Cardiac muscle cell (in vitro differentiated cells and primary cell): ENCODE results near the gene SLC33A1. TPM values are rescaled to one million over a fixed set of nuclear protein-coding genes. Genes with fewer than 3 reads are reported as not detected.
"Not testable (repeated sequence)": the region's sequence is repeated elsewhere in the genome, so short reads cannot be mapped to it uniquely, and the experiment has no call there.

ENCODE experiments used
- DNase-seq, 2 donors: peaks; one replicate each; pipeline versions ENCODE4 v3.0.0 to v3.0.0-alpha.2; 2010 to 2017; ENCODE audit warnings: low read depth in 1 of 2, low spot score in 1 of 2
- H3K27ac ChIP-seq: fragments of 200-600 bp; sonication (generic); 2 replicates; pipeline ENCODE4 v1.5.1; 2016
- H3K27me3 ChIP-seq: fragments of 200-600 bp; sonication (generic); 2 replicates; pipeline ENCODE4 v1.6.0; 2016; ENCODE audit warnings: control low read depth
- H3K36me3 ChIP-seq: fragments of 200-600 bp; sonication (generic); 2 replicates; pipeline ENCODE4 v1.5.1; 2016; ENCODE audit warnings: control low read depth
- H3K4me1 ChIP-seq: fragments of 200-600 bp; sonication (generic); 2 replicates; pipeline ENCODE4 v1.8.1; 2017; ENCODE audit warnings: low read depth, mild to moderate bottlenecking, mixed run types
- H3K4me3 ChIP-seq: fragments of 200-600 bp; sonication (generic); 2 replicates; pipeline ENCODE4 v1.5.1; 2016; ENCODE audit warnings: mild to moderate bottlenecking
- H3K9me3 ChIP-seq: fragments of 200-600 bp; sonication (generic); 2 replicates; pipeline ENCODE4 v1.5.1; 2017; ENCODE audit warnings: low read depth, mild to moderate bottlenecking, control low read depth
- CTCF ChIP-seq: IDR thresholded peaks from 2 replicates; pipeline ENCODE4 v1.5.1; 2012; ENCODE audit warnings: low read depth, mild to moderate bottlenecking, low read length
- polyA plus RNA-seq: library from polyadenylated mRNA; unstranded; fragments of >200 nt; fragmentation: Nextera tagmentation; extraction: Ambion mirVana; gene quantifications from 2 replicates; pipeline ENCODE4 v1.2.1, GENCODE V29; 2016
- total RNA-seq: library from RNA; depleted of rRNA; stranded (reverse); fragments of >200 nt; gene quantifications from 2 replicates; pipeline ENCODE4 v1.2.3, GENCODE V29; 2016

Gene SLC33A1
- total and polyA plus RNA-seq, 2 experiments from 2014 or later = 7.9 to 23.9 TPM

GRCh38 chr3:155843569-155843968 lies 10.7 kb downstream of the SLC33A1 start:
- DNase-seq = no peak
- no peak for TF ChIP-seq CTCF
- Histone ChIP-seq H3K4me3 (no peak overlapping the region), H3K36me3 (no peaks in the 10 kb centered on the region), H3K27me3 (no peaks in the 10 kb centered on the region), H3K4me1 (no peaks in the 10 kb centered on the region), H3K27ac (no peak overlapping the region), H3K9me3 (no peaks in the 10 kb centered on the region)

DNA sequence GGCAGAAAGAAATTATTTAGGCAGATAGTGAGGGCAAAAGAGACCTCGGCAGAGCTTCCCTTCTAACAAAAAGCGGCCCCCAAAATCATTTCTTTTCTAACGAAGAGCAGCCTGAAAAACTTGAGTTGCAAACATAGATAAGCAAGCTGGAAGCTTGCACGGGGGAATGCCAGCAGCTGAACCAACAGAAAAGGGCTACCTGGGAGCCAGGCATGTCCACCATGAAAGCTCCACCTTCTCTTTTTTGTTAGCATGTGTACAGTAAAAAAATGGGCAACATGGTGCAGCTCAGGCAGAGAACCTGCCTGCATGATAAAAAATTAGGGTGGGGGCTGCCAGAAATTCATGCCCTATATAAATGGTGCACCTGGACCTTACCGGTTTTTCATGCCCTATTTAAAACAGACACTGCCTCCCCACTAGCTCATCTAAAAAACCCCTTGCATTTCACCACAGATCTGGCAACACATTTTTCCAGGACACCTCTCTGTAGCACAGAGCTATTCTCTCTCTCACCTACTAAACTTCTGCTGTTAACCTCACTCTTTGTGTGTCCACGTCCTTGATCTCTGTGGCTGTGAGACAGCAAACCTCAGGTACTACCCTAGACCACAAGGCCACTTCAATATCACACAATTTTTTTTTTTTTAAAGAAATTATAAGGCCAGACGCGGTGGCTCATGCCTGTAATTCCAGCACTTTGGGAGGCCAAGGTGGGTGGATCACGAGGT lies 18.7 kb downstream of the SLC33A1 start:
- DNase-seq = no peak
- Histone ChIP-seq H3K36me3 (peaks cover 4% of the 10 kb centered on the region), H3K27me3 (no peaks in the 10 kb centered on the region), H3K4me3 (no peak overlapping the region), H3K27ac (no peak overlapping the region), H3K4me1 (no peaks in the 10 kb centered on the region), H3K9me3 (no peaks in the 10 kb centered on the region)
- no peak for TF ChIP-seq CTCF

DNA sequence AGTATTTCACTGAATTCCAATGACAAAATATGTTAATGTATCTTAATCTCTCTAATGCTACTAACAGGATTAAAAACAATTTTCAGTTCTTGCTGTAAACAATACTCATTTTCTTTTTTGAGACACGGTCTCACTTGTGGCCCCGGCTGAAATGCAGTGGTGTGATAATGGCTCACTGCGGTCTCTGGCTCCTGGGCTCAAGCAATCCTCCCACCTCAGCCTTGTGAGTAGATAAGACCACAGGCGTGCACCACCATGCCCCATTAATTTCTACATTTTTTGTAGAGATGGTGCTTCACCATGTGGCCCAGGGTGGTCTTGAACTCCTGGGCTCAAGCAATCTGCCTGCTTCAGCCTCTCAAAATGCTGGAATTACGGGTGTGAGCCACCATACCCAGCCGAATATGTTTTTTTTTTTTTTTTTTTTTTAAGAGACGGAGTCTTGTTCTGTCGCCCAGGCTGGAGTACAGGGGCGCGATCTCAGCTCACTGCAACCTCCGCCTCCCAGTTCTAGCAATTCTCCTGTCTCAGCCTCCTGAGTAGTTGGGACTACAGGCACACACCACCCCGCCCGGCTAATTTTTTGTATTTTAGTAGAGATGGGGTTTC lies 25.6 kb downstream of the SLC33A1 start:
- H3K36me3 ChIP-seq = peaks cover 11% of the 10 kb centered on the region
- H3K4me1 ChIP-seq, H3K27me3 ChIP-seq, H3K4me3 ChIP-seq, H3K9me3 ChIP-seq, DNase-seq, H3K27ac ChIP-seq: not testable (repeated sequence)

DNA sequence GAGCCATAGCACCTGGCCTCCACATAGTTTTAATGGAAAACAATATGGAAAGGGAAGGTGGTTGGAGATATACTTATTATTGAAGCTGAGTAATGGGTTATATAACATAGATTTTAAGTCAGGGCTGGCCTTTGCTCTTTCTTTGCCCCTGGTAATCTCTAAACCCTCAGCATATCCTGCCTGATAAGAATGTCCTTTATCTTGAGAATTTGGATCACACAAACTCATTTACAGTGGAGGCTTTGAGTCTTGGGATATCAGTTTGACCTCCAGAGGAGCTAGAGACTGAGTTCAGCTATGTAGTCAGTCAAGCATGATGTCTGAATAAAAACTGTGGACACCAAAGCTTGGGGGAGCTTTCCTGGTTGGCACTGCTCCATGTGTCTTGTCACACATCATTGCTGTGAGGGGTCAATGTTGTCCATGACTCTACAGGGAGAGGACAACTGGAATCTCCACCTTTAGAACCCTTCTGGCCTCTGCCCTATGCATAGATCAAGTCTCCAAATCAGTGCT lies 39.1 kb downstream of the SLC33A1 start:
- Histone ChIP-seq H3K4me1 (no peaks in the 10 kb centered on the region), H3K27ac (no peak overlapping the region), H3K9me3 (no peaks in the 10 kb centered on the region), H3K27me3 (no peaks in the 10 kb centered on the region), H3K36me3 (no peaks in the 10 kb centered on the region), H3K4me3 (no peak overlapping the region)
- no peak for TF ChIP-seq CTCF
- no peak for DNase-seq

DNA sequence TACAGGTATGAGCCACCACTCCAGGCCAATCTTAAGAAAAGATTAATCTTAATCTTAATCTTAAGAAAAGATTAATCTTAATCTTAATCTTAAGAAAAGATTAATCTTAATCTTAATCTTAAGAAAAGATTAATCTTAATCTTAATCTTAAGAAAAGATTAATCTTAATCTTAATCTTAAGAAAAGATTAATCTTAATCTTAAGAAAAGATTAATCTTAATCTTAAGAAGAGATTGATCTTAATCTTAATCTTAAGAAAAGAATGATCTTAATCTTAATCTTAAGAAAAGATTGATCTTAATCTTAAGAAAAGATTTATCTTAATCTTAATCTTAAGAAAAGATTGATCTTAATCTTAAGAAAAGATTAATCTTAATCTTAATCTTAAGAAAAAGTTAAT lies 41.0 kb downstream of the SLC33A1 start:
- H3K36me3 ChIP-seq, H3K4me3 ChIP-seq, H3K27me3 ChIP-seq, H3K27ac ChIP-seq, DNase-seq, H3K4me1 ChIP-seq, H3K9me3 ChIP-seq: not testable (repeated sequence)

DNA sequence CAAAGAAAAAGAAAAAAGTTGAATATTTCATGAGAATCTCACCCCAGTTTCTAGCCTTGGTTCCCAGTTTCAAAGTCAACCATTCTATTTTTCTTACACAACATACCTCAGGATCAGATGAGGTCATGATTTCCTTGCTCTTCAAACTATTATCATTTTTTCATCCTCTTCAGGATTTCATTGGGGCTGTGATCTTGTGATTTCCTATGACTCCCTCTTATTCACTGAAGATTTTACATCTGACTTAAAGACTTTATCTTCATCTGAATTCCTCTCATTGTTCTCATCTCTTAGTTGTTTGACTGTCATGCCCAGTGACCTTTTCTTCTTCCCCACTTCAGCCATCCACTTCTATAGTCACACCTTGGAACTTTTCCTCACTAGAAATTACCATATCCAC lies 45.0 kb downstream of the SLC33A1 start:
- H3K27me3 ChIP-seq = no peaks in the 10 kb centered on the region
- H3K9me3 ChIP-seq = no peaks in the 10 kb centered on the region
- no peak for TF ChIP-seq CTCF
- no peaks in the 10 kb centered on the region for H3K36me3 ChIP-seq
- H3K4me1 ChIP-seq = no peaks in the 10 kb centered on the region
- H3K27ac ChIP-seq = no peak overlapping the region
- no peak for DNase-seq
- H3K4me3 ChIP-seq = no peak overlapping the region
